ENCODE data around the gene OR5AP2. TPM values are rescaled to one million over a fixed set of nuclear protein-coding genes. Genes with fewer than 3 reads are reported as not detected.

Gene OR5AP2
- total and polyA plus RNA-seq, 2 experiments from 2014 or later = not detected

GRCh38 chr11:56663386-56663785 lies 21.1 kb upstream of the OR5AP2 start, which contains the start of gene OR5AR1:
OR5AR1 (plus strand) TSS chr11:56663686; CDS start chr11:56663686, 0 bp downstream.
- Histone ChIP-seq H3K9me3 (ENCODE audit: low read depth) (no peaks in the 10 kb centered on the region), H3K4me1 (ENCODE audit: insufficient read depth) (no peaks in the 10 kb centered on the region), H3K79me2 (no peaks in the 10 kb centered on the region), H4K20me1 (ENCODE audit: insufficient read depth, poor library complexity, severe bottlenecking) (no peaks in the 10 kb centered on the region), H3K27me3 (no peaks in the 10 kb centered on the region), H3K9me2 (replicated peaks; ENCODE audit: insufficient read depth) (no peaks in the 10 kb centered on the region), H3K36me3 (replicated peaks; ENCODE audit: insufficient read depth, low read depth) (no peaks in the 10 kb centered on the region), H2AFZ (no peak within 1 kb of the TSS), H3K27ac (no peak within 1 kb of the TSS), H3K4me3 (no peak within 1 kb of the TSS), H3K4me2 (no peak within 1 kb of the TSS)
- no peak for DNase-seq (ENCODE audit: low spot score)
- TF ChIP-seq EZH2 (IDR thresholded peaks at IDR 0.05; ENCODE audit: borderline replicate concordance) (no peak), EZH2phosphoT487 (IDR thresholded peaks at IDR 0.05; ENCODE audit: low read depth, severe bottlenecking, unreplicated experiment) (no peak)
- TF ChIP-seq, protein P1, sequence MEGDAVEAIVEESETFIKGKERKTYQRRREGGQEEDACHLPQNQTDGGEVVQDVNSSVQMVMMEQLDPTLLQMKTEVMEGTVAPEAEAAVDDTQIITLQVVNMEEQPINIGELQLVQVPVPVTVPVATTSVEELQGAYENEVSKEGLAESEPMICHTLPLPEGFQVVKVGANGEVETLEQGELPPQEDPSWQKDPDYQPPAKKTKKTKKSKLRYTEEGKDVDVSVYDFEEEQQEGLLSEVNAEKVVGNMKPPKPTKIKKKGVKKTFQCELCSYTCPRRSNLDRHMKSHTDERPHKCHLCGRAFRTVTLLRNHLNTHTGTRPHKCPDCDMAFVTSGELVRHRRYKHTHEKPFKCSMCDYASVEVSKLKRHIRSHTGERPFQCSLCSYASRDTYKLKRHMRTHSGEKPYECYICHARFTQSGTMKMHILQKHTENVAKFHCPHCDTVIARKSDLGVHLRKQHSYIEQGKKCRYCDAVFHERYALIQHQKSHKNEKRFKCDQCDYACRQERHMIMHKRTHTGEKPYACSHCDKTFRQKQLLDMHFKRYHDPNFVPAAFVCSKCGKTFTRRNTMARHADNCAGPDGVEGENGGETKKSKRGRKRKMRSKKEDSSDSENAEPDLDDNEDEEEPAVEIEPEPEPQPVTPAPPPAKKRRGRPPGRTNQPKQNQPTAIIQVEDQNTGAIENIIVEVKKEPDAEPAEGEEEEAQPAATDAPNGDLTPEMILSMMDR (IDR thresholded peaks at IDR 0.05; ENCODE audit: poor library complexity) = no peak
- 76% methylated on average over 2 of the region's 2 CpGs for WGBS (ENCODE audit: low lambda C conversion rate, missing lambda C conversion rate)

DNA sequence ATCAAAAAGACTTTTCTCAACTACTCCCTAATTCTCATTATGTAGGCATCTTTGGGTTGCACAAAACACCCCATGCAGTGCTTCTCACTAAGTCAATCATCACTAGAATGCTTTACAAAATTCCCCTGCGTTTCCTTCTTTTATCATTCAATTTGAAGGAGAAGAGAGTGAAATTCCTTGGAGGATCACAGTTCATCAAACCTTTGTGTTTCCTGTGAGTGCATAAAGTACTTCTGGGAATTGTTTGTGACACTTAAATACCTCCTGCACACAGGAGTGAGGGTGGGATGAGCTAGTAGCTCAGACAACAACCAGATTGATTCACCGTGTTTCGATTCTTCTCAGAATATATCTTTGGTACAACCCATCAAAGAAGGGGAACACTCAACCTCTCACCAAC lies 17.5 kb upstream of the OR5AP2 start:
- WGBS (ENCODE audit: low lambda C conversion rate, missing lambda C conversion rate) = 30% methylated on average over 3 of the region's 3 CpGs
- H3K9me3 ChIP-seq (ENCODE audit: low read depth) = no peaks in the 10 kb centered on the region
- H3K4me3 ChIP-seq = no peak overlapping the region
- no peak for DNase-seq (ENCODE audit: low spot score)
- H3K9me2 ChIP-seq (replicated peaks; ENCODE audit: insufficient read depth) = no peaks in the 10 kb centered on the region
- H3K27me3 ChIP-seq = no peaks in the 10 kb centered on the region
- no peak overlapping the region for H3K4me2 ChIP-seq
- no peak for TF ChIP-seq EZH2 (IDR thresholded peaks at IDR 0.05; ENCODE audit: borderline replicate concordance)
- no peak overlapping the region for H2AFZ ChIP-seq
- H3K36me3 ChIP-seq (replicated peaks; ENCODE audit: insufficient read depth, low read depth) = no peaks in the 10 kb centered on the region
- no peaks in the 10 kb centered on the region for H3K79me2 ChIP-seq
- no peaks in the 10 kb centered on the region for H3K4me1 ChIP-seq (ENCODE audit: insufficient read depth)
- H4K20me1 ChIP-seq (ENCODE audit: insufficient read depth, poor library complexity, severe bottlenecking) = no peaks in the 10 kb centered on the region
- H3K27ac ChIP-seq = no peak overlapping the region

GRCh38 chr11:56637500-56637899 lies 4.7 kb downstream of the OR5AP2 start:
- H3K36me3 ChIP-seq (replicated peaks; ENCODE audit: insufficient read depth, low read depth) = no peaks in the 10 kb centered on the region
- no peaks in the 10 kb centered on the region for H3K79me2 ChIP-seq
- TF ChIP-seq, protein P1 (IDR thresholded peaks at IDR 0.05; ENCODE audit: poor library complexity) = no peak
- TF ChIP-seq EZH2 (IDR thresholded peaks at IDR 0.05; ENCODE audit: borderline replicate concordance) (no peak), EZH2phosphoT487 (IDR thresholded peaks at IDR 0.05; ENCODE audit: low read depth, severe bottlenecking, unreplicated experiment) (no peak)
- H3K4me1 ChIP-seq (ENCODE audit: insufficient read depth) = no peaks in the 10 kb centered on the region
- no peak for DNase-seq (ENCODE audit: low spot score)
- no peak overlapping the region for H3K4me2 ChIP-seq
- no peak overlapping the region for H3K4me3 ChIP-seq
- H3K27me3 ChIP-seq = no peaks in the 10 kb centered on the region
- no peak overlapping the region for H2AFZ ChIP-seq
- no peaks in the 10 kb centered on the region for H3K9me3 ChIP-seq (ENCODE audit: low read depth)
- WGBS (ENCODE audit: low lambda C conversion rate, missing lambda C conversion rate) = 59% methylated on average over 3 of the region's 3 CpGs
- no peaks in the 10 kb centered on the region for H3K9me2 ChIP-seq (replicated peaks; ENCODE audit: insufficient read depth)
- no peaks in the 10 kb centered on the region for H4K20me1 ChIP-seq (ENCODE audit: insufficient read depth, poor library complexity, severe bottlenecking)
- H3K27ac ChIP-seq = no peak overlapping the region

GRCh38 chr11:56636861-56637260 lies 5.4 kb downstream of the OR5AP2 start:
- H3K4me1 ChIP-seq (ENCODE audit: insufficient read depth) = no peaks in the 10 kb centered on the region
- no peak overlapping the region for H2AFZ ChIP-seq
- H3K79me2 ChIP-seq = no peaks in the 10 kb centered on the region
- H3K36me3 ChIP-seq (replicated peaks; ENCODE audit: insufficient read depth, low read depth) = no peaks in the 10 kb centered on the region
- no peaks in the 10 kb centered on the region for H3K27me3 ChIP-seq
- no peaks in the 10 kb centered on the region for H4K20me1 ChIP-seq (ENCODE audit: insufficient read depth, poor library complexity, severe bottlenecking)
- H3K9me3 ChIP-seq (ENCODE audit: low read depth) = no peaks in the 10 kb centered on the region
- no peak overlapping the region for H3K4me3 ChIP-seq
- WGBS (ENCODE audit: low lambda C conversion rate, missing lambda C conversion rate) = 85% methylated on average over 2 of the region's 2 CpGs
- H3K27ac ChIP-seq = no peak overlapping the region
- no peaks in the 10 kb centered on the region for H3K9me2 ChIP-seq (replicated peaks; ENCODE audit: insufficient read depth)
- no peak for TF ChIP-seq EZH2phosphoT487 (IDR thresholded peaks at IDR 0.05; ENCODE audit: low read depth, severe bottlenecking, unreplicated experiment)
- TF ChIP-seq EZH2 (IDR thresholded peaks at IDR 0.05; ENCODE audit: borderline replicate concordance) = no peak
- TF ChIP-seq, protein P1 (IDR thresholded peaks at IDR 0.05; ENCODE audit: poor library complexity) = no peak
- no peak for DNase-seq (ENCODE audit: low spot score)
- H3K4me2 ChIP-seq = no peak overlapping the region

All from hepatocyte (in vitro differentiated cells).